HEK293T (cell line): ENCODE measurements around the gene THSD7A.

Experiments used
- CTCF ChIA-PET: fragments of 350-600 bp; formaldehyde crosslinking; extraction: SDS; loops from one replicate; lab custom pipeline; 2021; ENCODE audit warnings: antibody characterized with exemption, inconsistent platforms; lab: Yijun Ruan, JAX
- POLR2A ChIA-PET: fragments of 350-600 bp; formaldehyde crosslinking; extraction: SDS; loops from one replicate; lab custom pipeline; 2020; ENCODE audit warnings: antibody characterized with exemption, inconsistent platforms; lab: Yijun Ruan, JAX
- DNase-seq: peaks from one replicate; pipeline ENCODE4 v3.0.0; 2012; ENCODE audit warnings: mixed read lengths; ENCODE audit errors: extremely low spot score
- ARNT ChIP-seq: fragments of 450-650 bp; IDR thresholded peaks from 2 replicates; pipeline ENCODE4 v1.6.1; 2017; ENCODE audit warnings: mild to moderate bottlenecking
- BHLHE40 ChIP-seq: fragments of 450-650 bp; IDR thresholded peaks from 2 replicates; pipeline ENCODE4 v1.6.1; 2016; ENCODE audit warnings: mild to moderate bottlenecking, moderate library complexity, borderline replicate concordance
- CTBP1 ChIP-seq: fragments of 450-650 bp; IDR thresholded peaks from 2 replicates; pipeline ENCODE4 v1.6.1; 2016; ENCODE audit warnings: borderline replicate concordance
- ELF4 ChIP-seq: fragments of 450-650 bp; IDR thresholded peaks from 2 replicates; pipeline ENCODE4 v1.6.1; 2017; ENCODE audit warnings: antibody characterized with exemption
- FOXA1 ChIP-seq: fragments of 450-650 bp; IDR thresholded peaks from 2 replicates; pipeline ENCODE4 v1.6.1; 2016; ENCODE audit warnings: mild to moderate bottlenecking
- FOXK2 ChIP-seq: fragments of 450-650 bp; IDR thresholded peaks from 2 replicates; pipeline ENCODE4 v1.6.1; 2016; ENCODE audit warnings: mild to moderate bottlenecking
- FOXM1 ChIP-seq: fragments of 450-650 bp; IDR thresholded peaks from 2 replicates; pipeline ENCODE4 v1.6.1; 2017; ENCODE audit warnings: mild to moderate bottlenecking, borderline replicate concordance
- HDGF ChIP-seq: fragments of 450-650 bp; IDR thresholded peaks from 2 replicates; pipeline ENCODE4 v1.6.1; 2017; ENCODE audit warnings: antibody characterized with exemption, borderline replicate concordance
- L3MBTL2 ChIP-seq: fragments of 450-650 bp; conservative IDR thresholded peaks from 2 replicates; pipeline ENCODE4 v1.6.1; 2016; ENCODE audit warnings: mild to moderate bottlenecking
- LEF1 ChIP-seq: fragments of 450-650 bp; IDR thresholded peaks from 2 replicates; pipeline ENCODE4 v1.6.1; 2017; ENCODE audit warnings: mild to moderate bottlenecking, borderline replicate concordance
- NFRKB ChIP-seq: fragments of 450-650 bp; IDR thresholded peaks from 2 replicates; pipeline ENCODE4 v1.6.1; 2016; ENCODE audit warnings: mild to moderate bottlenecking, moderate library complexity
- SP1 ChIP-seq: fragments of 450-650 bp; IDR thresholded peaks from 2 replicates; pipeline ENCODE4 v1.6.1; 2017
- SUZ12 ChIP-seq: fragments of 450-650 bp; IDR thresholded peaks from 2 replicates; pipeline ENCODE4 v1.6.1; 2016; ENCODE audit warnings: mild to moderate bottlenecking
- TARDBP ChIP-seq: fragments of 450-650 bp; IDR thresholded peaks from 2 replicates; pipeline ENCODE4 v1.6.1; 2016
- ZNF384 ChIP-seq: fragments of 450-650 bp; IDR thresholded peaks from 2 replicates; pipeline ENCODE4 v1.6.1; 2016
- TF ChIP-seq, protein P1 (sequence below): fragments of 450-650 bp; IDR thresholded peaks from 2 replicates; pipeline ENCODE4 v1.6.1; 2016

The THSD7A gene

DNA sequence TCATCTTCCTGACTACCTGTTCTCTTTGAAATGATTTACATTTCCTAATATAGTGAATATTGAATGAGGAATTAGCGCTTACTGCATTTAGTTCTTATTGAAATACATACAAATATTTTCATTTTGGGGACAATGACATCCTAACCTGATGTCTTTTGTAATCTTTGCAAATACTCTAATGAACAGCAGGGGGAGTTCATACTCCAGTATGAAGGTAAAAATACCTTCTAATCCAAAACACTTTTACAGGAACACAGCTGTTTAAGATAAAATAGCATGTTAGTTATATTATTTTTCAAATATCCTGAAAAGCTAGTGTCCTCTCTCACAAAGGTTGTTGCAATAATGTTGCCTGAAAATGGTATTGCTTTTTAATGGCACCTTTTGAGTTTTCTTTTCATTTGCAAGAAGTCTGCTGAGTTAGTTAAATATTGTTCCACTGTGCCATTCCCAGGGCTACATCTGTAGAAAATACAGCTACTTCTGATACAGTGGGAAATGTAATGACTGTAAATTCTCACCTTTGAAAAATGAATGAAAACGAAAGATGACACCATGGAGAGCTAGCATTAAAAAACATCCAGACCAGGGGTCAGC lies 458.4 kb downstream of the THSD7A start:
- no peak for DNase-seq
- POLR2A ChIA-PET, result no interaction called here
- CTCF ChIA-PET, result interaction anchor here (1.2 kb wide), 1 partner anchor 20 kb away, joined by 4 read pairs; no protein-coding TSS in a partner anchor
- TF ChIP-seq CTBP1 (no peak), SP1 (no peak)

DNA sequence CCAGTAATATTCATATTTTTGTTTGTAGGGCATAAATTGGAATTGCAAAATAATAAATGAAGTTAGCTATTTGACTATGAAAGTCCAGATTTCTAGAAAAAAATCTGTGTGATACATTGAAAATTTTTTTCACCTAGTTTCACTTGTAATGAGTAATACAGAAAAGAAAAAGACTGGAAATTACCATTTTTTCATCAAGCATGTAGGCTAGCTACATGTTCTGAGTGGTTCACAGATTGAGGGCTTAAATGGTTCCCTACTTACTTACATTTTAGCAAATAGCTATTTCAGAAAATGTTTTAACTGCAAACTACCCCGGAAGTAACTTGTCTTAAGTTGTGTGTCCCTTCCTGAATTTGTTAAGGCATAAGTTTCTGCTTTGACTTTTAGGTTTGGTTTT lies 462.3 kb downstream of the THSD7A start:
- TF ChIP-seq LEF1 (no peak), ELF4 (no peak), L3MBTL2 (no peak), CTBP1 (no peak), SUZ12 (no peak), FOXM1 (no peak), HDGF (no peak), BHLHE40 (no peak), SP1 (no peak)
- CTCF ChIA-PET, result no interaction called here
- POLR2A ChIA-PET, result no interaction called here
- DNase-seq, result no peak

DNA sequence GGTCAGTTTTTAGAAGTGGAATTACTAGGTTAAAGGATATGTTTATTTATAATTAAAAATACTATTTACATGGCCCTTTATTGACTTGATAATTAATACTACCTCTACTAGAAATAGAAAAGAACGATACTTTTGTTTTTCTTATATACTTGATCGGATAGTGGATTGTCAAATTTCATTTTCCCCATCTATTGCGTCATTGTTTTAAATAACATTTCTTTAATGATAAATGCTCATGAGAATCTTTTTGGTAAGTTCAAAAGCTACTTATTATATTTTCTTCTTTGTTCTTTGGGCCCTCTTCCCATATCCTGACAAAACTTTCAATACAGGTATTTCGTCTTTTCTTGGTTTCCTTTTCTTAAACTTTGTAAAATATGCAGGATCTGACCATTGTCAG lies 465.9 kb downstream of the THSD7A start:
- no peak for DNase-seq
- TF ChIP-seq ARNT, result no peak
- TF ChIP-seq FOXA1, result no peak
- no peak for TF ChIP-seq LEF1
- TF ChIP-seq, protein P1, sequence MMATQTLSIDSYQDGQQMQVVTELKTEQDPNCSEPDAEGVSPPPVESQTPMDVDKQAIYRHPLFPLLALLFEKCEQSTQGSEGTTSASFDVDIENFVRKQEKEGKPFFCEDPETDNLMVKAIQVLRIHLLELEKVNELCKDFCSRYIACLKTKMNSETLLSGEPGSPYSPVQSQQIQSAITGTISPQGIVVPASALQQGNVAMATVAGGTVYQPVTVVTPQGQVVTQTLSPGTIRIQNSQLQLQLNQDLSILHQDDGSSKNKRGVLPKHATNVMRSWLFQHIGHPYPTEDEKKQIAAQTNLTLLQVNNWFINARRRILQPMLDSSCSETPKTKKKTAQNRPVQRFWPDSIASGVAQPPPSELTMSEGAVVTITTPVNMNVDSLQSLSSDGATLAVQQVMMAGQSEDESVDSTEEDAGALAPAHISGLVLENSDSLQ, result no peak
- no peak for TF ChIP-seq HDGF
- TF ChIP-seq TARDBP, result no peak
- no peak for TF ChIP-seq ZNF384
- TF ChIP-seq BHLHE40, result no peak
- TF ChIP-seq ELF4, result no peak
- TF ChIP-seq SP1, result no peak
- TF ChIP-seq SUZ12, result no peak
- TF ChIP-seq NFRKB, result no peak
- no peak for TF ChIP-seq CTBP1
- no peak for TF ChIP-seq FOXM1
- no peak for TF ChIP-seq FOXK2
- TF ChIP-seq L3MBTL2, result no peak

DNA sequence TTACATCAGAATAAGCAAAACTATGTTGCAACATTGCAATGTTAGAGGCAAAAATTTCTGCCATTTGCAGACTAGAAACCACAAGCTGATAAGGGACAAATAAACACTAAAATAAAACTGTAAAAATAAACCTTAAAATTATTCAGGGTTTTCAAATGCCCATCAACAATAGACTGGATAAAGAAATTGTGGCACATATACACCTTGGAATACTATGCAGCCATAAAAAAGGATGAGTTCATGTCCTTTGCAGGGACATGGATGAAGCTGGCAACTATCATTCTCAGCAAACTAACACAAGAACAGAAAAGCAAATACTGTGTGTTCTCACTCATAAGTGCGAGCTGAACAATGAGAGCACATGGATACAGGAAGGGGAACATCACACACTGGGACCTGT lies 473.4 kb downstream of the THSD7A start:
- TF ChIP-seq FOXM1 (no peak), CTBP1 (no peak), ARNT (no peak), LEF1 (no peak)
- no peak for DNase-seq
- ChIA-PET CTCF (no interaction called here), POLR2A (interaction anchor here (0.6 kb wide), 1 partner anchor 17 kb away, joined by 4 read pairs; no protein-coding TSS in a partner anchor)

More for the DNA sequence above, 465.9 kb downstream of the THSD7A start:
- POLR2A ChIA-PET, result no interaction called here
- CTCF ChIA-PET, result no interaction called here

DNA sequence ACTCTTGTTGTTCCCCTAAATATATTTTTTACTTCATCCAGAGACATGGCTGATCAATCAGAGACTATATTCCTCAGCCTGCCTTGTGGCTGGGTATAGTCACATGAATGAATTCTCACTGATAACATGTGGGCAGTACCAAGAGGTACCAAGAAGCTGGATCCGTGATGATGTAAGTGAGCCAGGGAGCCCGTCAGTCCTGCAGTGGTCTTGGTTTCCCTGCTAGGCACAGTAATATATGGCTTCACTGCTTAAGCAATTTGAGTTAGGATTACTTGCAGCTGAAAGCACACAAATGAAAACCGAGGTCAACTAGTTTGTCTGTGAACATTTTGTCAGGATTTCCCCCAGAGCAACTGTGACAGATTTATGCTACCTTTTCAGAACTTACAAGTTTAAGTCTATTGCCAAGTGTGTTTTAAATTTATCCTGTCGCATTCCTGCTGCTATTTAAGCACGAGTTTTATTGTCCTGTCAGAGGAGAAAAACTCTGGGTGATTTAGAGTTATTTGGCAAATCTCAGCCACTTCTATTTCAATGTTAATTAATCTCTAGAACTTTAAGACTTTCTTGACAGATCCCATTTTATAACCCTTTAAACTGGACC lies 476.5 kb downstream of the THSD7A start:
- no peak for DNase-seq
- TF ChIP-seq, protein P1, result peak; percentile 92
- TF ChIP-seq NFRKB (no peak), CTBP1 (peak; percentile 40; the same call in 1 of the 2 replicates)
- CTCF ChIA-PET, result no interaction called here
- POLR2A ChIA-PET, result no interaction called here

DNA sequence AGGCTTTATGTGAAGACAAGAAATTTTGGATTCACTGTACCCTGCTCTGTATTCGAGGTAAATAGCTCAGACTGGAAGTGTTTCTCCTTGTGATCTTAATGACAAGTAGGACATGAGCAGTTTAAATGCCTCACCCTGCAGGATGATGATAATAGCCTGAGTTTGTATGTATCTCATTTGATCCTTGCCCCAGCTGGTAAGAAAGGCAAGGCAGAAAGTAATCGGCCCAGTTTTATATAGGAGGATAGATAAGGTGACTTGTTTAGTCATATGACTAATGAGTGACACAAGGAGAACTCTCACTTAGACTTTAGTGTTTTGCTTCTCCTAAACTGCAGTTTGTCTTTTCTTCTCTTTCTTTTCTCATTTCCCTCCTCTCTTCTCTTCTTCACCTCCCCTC lies 485.7 kb downstream of the THSD7A start:
- ChIA-PET POLR2A (no interaction called here), CTCF (no interaction called here)
- TF ChIP-seq HDGF (no peak), SP1 (no peak), FOXK2 (no peak), BHLHE40 (no peak), NFRKB (no peak), SUZ12 (no peak), TARDBP (no peak), FOXA1 (no peak), ELF4 (no peak), LEF1 (no peak), ZNF384 (no peak), ARNT (no peak), FOXM1 (no peak), L3MBTL2 (no peak), CTBP1 (no peak)
- TF ChIP-seq, protein P1, result no peak
- no peak for DNase-seq

DNA sequence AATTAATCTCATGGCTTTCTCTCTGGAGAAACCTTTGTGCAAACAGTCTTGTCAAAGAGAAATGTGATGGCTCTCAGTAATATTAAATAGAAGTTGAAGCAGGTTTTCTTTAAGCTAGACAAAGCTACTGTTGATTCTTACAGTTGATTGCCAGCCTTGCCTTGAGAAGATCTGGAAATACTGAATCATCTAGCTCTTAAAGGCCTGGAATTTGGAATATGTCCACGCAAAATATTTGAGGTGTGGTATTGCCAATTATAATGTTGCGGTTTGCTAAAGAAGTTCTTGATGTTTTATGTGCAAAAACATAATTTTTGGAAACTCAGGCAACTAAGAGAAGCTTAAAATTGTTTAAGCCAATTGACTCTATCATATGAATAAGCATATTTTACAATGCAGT lies 486.4 kb downstream of the THSD7A start:
- ChIA-PET POLR2A (no interaction called here), CTCF (no interaction called here)
- TF ChIP-seq LEF1 (no peak), SP1 (no peak), SUZ12 (no peak), ARNT (no peak), BHLHE40 (no peak), NFRKB (no peak), ELF4 (no peak), CTBP1 (no peak), TARDBP (no peak), ZNF384 (no peak), L3MBTL2 (no peak), HDGF (no peak), FOXK2 (no peak), FOXM1 (no peak), FOXA1 (no peak)
- TF ChIP-seq, protein P1, result no peak
- DNase-seq, result no peak
